ENCODE results near the gene FMO2. TPM values are rescaled to one million over a fixed set of nuclear protein-coding genes. Genes with fewer than 3 reads are reported as not detected.

FMO2 gene
- total and polyA plus RNA-seq, 2 of the 8 experiments (the other 6 are each of a cell fraction or from before 2014, with no cell fraction given), result not detected

DNA sequence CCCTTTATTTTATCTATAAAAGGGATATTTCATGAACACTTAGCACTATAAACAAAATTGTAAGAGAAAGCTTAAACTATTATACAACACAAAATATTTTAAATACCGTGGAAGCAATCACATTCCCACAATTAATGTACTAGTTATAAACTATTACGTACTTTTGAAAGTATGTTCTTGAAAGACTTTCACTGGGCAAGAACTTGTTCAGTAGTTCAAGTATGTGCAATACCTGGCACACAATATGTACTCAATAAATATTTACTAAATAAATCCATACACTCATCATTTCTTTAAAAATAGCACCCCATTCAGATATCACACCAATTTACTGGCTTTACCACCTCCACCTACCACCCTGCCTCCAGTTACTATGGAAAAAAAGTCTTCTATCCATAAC, 12.6 kb upstream of the FMO2 start (continued):
- TF ChIP-seq POU5F1 (IDR thresholded peaks at IDR 0.05; ENCODE audit: low read depth, low read length) (no peak), FOSL1 (IDR thresholded peaks at IDR 0.05; ENCODE audit: insufficient read depth, low read depth, low read length) (no peak), BACH1 (IDR thresholded peaks at IDR 0.05; ENCODE audit: low read length) (no peak), RXRA (IDR thresholded peaks at IDR 0.05; ENCODE audit: insufficient read depth, low read depth, low read length) (no peak), KDM1A (IDR thresholded peaks at IDR 0.05; ENCODE audit: borderline replicate concordance, low read length) (no peak), RFX5 (IDR thresholded peaks at IDR 0.05; ENCODE audit: borderline replicate concordance, low read depth, low read length) (no peak)
- TF ChIP-seq, protein P1, sequence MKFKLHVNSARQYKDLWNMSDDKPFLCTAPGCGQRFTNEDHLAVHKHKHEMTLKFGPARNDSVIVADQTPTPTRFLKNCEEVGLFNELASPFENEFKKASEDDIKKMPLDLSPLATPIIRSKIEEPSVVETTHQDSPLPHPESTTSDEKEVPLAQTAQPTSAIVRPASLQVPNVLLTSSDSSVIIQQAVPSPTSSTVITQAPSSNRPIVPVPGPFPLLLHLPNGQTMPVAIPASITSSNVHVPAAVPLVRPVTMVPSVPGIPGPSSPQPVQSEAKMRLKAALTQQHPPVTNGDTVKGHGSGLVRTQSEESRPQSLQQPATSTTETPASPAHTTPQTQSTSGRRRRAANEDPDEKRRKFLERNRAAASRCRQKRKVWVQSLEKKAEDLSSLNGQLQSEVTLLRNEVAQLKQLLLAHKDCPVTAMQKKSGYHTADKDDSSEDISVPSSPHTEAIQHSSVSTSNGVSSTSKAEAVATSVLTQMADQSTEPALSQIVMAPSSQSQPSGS (IDR thresholded peaks at IDR 0.05; ENCODE audit: low read length), result no peak

Measured in H1 (cell line).